K562 (cell line): ENCODE measurements around the gene ITGA11. TPM values are rescaled to one million over a fixed set of nuclear protein-coding genes. Genes with fewer than 3 reads are reported as not detected.

Experiments used
- CBFA2T3 ChIP-seq: fragments of 450-650 bp; IDR thresholded peaks from 2 replicates; pipeline ENCODE4 v1.6.1; 2017
- MAZ ChIP-seq, 2 experiments: fragments of 450-650 bp in 1 of 2; sonication (generic) in 1 of 2; formaldehyde crosslinking; IDR thresholded peaks in 1 of 2; conservative IDR thresholded peaks in 1 of 2; 2 replicates each; pipeline versions ENCODE4 v1.4.0 to v1.5.0; 2020; ENCODE audit warnings: mild to moderate bottlenecking in 1 of 2, missing genetic modification reagents in 1 of 2
- PCBP2 ChIP-seq: fragments of 200-400 bp; formaldehyde crosslinking; IDR thresholded peaks from 2 replicates; pipeline ENCODE4 v1.6.1; 2018; ENCODE audit warnings: low read length, low read depth, mild to moderate bottlenecking, moderate library complexity; ENCODE audit not compliant: poor library complexity, severe bottlenecking
- PHF21A ChIP-seq: fragments of 450-650 bp; IDR thresholded peaks from 2 replicates; pipeline ENCODE4 v1.6.1; 2017; ENCODE audit warnings: low read depth, borderline replicate concordance
- SMARCA5 ChIP-seq: fragments of 450-650 bp; IDR thresholded peaks from 2 replicates; pipeline ENCODE4 v1.6.1; 2016
- TAF1 ChIP-seq: IDR thresholded peaks from 2 replicates; pipeline ENCODE4 v1.6.1; 2011; ENCODE audit warnings: mild to moderate bottlenecking, low read length, moderate library complexity; ENCODE audit not compliant: insufficient read depth, control insufficient read depth, severe bottlenecking; ENCODE audit errors: extremely low read depth
- XRCC3 ChIP-seq: fragments of 450-650 bp; IDR thresholded peaks from 2 replicates; pipeline ENCODE4 v1.6.1; 2017; ENCODE audit warnings: mild to moderate bottlenecking, moderate library complexity
- ZFP36 ChIP-seq: fragments of 150-350 bp; IDR thresholded peaks from 2 replicates; pipeline ENCODE4 v1.6.1; 2018; ENCODE audit warnings: low read length, low read depth; ENCODE audit not compliant: partially characterized antibody
- polyA plus RNA-seq, 8 experiments: library from polyadenylated mRNA; depleted of rRNA in 4 of 8; stranded (reverse) in 5 of 8; unstranded in 3 of 8; fragments of >200 nt; fragmentation: Nextera tagmentation in 2 of 8; fragmentation: Illumina TruSeq in 1 of 8; extraction: Ambion mirVana in 2 of 8; extraction: Trizol in 1 of 8; gene quantifications; 2 replicates each; pipeline versions ENCODE4 v1.2.1 to v1.2.3, GENCODE V29; 2011 to 2014; ENCODE audit warnings: inconsistent platforms in 1 of 8, missing spikeins in 1 of 8
- total RNA-seq, 7 experiments: library from RNA; depleted of rRNA in 6 of 7; stranded (reverse); fragments of >200 nt in 6 of 7; fragmentation: Illumina TruSeq in 2 of 7; extraction: Trizol in 2 of 7; gene quantifications; 2 replicates each; pipeline versions ENCODE4 v1.2.1 to v1.2.3, GENCODE V29; 2011 to 2021; ENCODE audit warnings: low replicate concordance in 1 of 7
- TF ChIP-seq, protein P1 (sequence below), 3 experiments: fragments of 200-800 bp in 1 of 3; fragments of 250-450 bp in 1 of 3; fragments of 450-650 bp in 1 of 3; sonication (Bioruptor Pico) in 1 of 3; sonication (Bioruptor generic) in 1 of 3; formaldehyde crosslinking in 1 of 3; IDR thresholded peaks; 2 replicates each; pipeline versions ENCODE4 v1.6.1 to v1.8.0; 2016 to 2022; ENCODE audit warnings: mild to moderate bottlenecking in 2 of 3, missing genetic modification characterization in 2 of 3, missing compliant biosample characterization in 1 of 3, moderate library complexity in 1 of 3
- TF ChIP-seq, protein P2 (sequence below): fragments of 450-650 bp; IDR thresholded peaks from 2 replicates; pipeline ENCODE4 v1.6.1; 2018; ENCODE audit not compliant: partially characterized antibody
- TF ChIP-seq, protein P3 (sequence below): sonication (generic); formaldehyde crosslinking; IDR thresholded peaks from 2 replicates; pipeline ENCODE4 v1.4.0; 2020; ENCODE audit warnings: mild to moderate bottlenecking, missing genetic modification reagents
- TF ChIP-seq, protein P4 (sequence below): fragments of 250-450 bp; sonication (Bioruptor Pico); IDR thresholded peaks from 2 replicates; pipeline ENCODE4 v1.4.0; 2020; ENCODE audit warnings: borderline replicate concordance
- TF ChIP-seq, protein P5 (sequence below): fragments of 250-450 bp; sonication (Bioruptor Pico); IDR thresholded peaks from 2 replicates; pipeline ENCODE4 v1.8.0; 2021; ENCODE audit warnings: mild to moderate bottlenecking, moderate library complexity

The ITGA11 gene
- total and polyA plus RNA-seq, 9 of the 15 experiments (the other 6 are each of a cell fraction or from before 2014, with no cell fraction given) = 0.01 TPM; not detected in 8

DNA sequence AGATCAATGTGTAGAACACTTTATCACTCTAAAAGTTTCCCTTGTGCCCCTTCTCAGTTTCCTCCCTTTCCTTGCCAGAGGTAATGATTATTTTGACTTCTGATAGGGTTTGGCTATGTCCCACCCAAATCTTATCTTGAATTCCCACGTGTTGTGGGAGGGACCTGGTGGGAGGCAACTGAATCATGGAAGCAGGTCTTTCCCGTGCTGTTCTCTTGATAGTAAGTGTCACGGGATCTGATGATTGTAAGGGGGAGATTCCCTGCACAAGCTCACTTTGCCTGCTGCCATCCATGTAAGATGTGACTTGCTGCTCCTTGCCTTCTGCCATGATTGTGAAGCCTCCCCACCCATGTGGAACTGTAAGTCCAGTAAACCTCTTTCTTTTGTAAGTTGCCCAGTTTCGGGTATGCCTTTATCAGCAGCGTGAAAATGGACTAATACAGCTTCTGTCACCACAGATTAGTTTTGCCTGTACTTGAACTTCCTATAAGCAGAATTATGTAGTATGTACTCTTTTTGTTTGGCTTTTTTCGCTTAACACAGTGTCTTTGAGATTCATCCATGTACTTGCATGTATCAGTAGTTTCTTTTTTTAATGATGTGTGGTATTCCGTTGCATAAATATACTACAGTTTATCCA is 147.2 kb downstream of the ITGA11 start (continued):
- TF ChIP-seq, protein P1, sequence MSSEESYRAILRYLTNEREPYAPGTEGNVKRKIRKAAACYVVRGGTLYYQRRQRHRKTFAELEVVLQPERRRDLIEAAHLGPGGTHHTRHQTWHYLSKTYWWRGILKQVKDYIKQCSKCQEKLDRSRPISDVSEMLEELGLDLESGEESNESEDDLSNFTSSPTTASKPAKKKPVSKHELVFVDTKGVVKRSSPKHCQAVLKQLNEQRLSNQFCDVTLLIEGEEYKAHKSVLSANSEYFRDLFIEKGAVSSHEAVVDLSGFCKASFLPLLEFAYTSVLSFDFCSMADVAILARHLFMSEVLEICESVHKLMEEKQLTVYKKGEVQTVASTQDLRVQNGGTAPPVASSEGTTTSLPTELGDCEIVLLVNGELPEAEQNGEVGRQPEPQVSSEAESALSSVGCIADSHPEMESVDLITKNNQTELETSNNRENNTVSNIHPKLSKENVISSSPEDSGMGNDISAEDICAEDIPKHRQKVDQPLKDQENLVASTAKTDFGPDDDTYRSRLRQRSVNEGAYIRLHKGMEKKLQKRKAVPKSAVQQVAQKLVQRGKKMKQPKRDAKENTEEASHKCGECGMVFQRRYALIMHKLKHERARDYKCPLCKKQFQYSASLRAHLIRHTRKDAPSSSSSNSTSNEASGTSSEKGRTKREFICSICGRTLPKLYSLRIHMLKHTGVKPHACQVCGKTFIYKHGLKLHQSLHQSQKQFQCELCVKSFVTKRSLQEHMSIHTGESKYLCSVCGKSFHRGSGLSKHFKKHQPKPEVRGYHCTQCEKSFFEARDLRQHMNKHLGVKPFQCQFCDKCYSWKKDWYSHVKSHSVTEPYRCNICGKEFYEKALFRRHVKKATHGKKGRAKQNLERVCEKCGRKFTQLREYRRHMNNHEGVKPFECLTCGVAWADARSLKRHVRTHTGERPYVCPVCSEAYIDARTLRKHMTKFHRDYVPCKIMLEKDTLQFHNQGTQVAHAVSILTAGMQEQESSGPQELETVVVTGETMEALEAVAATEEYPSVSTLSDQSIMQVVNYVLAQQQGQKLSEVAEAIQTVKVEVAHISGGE (CRISPR knock-in tag; IDR thresholded peaks at IDR 0.05) = no peak
- TF ChIP-seq PHF21A (no peak), MAZ (CRISPR knock-in tag; conservative IDR thresholded peaks at IDR 0.05 in 1 of 2, IDR thresholded peaks at IDR 0.05 in 1 of 2) (0 out of 4 replicates have a peak, but pooled peaks of 1 of the 2 experiments have one; percentile 12), XRCC3 (peak; percentile 81), SMARCA5 (no peak), PCBP2 (no peak), TAF1 (no peak), CBFA2T3 (peak; percentile 81), ZFP36 (peak; percentile 65)
- TF ChIP-seq, protein P2, sequence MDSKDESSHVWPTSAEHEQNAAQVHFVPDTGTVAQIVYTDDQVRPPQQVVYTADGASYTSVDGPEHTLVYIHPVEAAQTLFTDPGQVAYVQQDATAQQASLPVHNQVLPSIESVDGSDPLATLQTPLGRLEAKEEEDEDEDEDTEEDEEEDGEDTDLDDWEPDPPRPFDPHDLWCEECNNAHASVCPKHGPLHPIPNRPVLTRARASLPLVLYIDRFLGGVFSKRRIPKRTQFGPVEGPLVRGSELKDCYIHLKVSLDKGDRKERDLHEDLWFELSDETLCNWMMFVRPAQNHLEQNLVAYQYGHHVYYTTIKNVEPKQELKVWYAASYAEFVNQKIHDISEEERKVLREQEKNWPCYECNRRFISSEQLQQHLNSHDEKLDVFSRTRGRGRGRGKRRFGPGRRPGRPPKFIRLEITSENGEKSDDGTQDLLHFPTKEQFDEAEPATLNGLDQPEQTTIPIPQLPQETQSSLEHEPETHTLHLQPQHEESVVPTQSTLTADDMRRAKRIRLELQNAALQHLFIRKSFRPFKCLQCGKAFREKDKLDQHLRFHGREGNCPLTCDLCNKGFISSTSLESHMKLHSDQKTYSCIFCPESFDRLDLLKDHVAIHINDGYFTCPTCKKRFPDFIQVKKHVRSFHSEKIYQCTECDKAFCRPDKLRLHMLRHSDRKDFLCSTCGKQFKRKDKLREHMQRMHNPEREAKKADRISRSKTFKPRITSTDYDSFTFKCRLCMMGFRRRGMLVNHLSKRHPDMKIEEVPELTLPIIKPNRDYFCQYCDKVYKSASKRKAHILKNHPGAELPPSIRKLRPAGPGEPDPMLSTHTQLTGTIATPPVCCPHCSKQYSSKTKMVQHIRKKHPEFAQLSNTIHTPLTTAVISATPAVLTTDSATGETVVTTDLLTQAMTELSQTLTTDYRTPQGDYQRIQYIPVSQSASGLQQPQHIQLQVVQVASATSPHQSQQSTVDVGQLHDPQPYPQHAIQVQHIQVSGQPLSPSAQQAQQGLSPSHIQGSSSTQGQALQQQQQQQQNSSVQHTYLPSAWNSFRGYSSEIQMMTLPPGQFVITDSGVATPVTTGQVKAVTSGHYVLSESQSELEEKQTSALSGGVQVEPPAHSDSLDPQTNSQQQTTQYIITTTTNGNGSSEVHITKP = no peak
- TF ChIP-seq, protein P3, sequence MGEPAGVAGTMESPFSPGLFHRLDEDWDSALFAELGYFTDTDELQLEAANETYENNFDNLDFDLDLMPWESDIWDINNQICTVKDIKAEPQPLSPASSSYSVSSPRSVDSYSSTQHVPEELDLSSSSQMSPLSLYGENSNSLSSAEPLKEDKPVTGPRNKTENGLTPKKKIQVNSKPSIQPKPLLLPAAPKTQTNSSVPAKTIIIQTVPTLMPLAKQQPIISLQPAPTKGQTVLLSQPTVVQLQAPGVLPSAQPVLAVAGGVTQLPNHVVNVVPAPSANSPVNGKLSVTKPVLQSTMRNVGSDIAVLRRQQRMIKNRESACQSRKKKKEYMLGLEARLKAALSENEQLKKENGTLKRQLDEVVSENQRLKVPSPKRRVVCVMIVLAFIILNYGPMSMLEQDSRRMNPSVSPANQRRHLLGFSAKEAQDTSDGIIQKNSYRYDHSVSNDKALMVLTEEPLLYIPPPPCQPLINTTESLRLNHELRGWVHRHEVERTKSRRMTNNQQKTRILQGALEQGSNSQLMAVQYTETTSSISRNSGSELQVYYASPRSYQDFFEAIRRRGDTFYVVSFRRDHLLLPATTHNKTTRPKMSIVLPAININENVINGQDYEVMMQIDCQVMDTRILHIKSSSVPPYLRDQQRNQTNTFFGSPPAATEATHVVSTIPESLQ = no peak
- TF ChIP-seq, protein P4, sequence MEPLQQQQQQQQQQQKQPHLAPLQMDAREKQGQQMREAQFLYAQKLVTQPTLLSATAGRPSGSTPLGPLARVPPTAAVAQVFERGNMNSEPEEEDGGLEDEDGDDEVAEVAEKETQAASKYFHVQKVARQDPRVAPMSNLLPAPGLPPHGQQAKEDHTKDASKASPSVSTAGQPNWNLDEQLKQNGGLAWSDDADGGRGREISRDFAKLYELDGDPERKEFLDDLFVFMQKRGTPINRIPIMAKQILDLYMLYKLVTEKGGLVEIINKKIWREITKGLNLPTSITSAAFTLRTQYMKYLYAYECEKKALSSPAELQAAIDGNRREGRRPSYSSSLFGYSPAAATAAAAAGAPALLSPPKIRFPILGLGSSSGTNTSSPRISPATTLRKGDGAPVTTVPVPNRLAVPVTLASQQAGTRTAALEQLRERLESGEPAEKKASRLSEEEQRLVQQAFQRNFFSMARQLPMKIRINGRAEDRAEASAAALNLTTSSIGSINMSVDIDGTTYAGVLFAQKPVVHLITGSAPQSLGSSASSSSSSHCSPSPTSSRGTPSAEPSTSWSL = no peak
- TF ChIP-seq, protein P5, sequence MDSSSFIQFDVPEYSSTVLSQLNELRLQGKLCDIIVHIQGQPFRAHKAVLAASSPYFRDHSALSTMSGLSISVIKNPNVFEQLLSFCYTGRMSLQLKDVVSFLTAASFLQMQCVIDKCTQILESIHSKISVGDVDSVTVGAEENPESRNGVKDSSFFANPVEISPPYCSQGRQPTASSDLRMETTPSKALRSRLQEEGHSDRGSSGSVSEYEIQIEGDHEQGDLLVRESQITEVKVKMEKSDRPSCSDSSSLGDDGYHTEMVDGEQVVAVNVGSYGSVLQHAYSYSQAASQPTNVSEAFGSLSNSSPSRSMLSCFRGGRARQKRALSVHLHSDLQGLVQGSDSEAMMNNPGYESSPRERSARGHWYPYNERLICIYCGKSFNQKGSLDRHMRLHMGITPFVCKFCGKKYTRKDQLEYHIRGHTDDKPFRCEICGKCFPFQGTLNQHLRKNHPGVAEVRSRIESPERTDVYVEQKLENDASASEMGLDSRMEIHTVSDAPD = no peak
